Nephron progenitor cell (in vitro differentiated cells): ENCODE data around the gene LAD1.

Source experiments
- DNase-seq: peaks from one replicate; pipeline ENCODE4 v3.0.0; 2021
- H3K27ac Mint-ChIP-seq: 2 replicates; pipeline ENCODE4 v1.8.0; 2021; ENCODE audit warnings: mild to moderate bottlenecking, moderate library complexity, mixed read lengths
- H3K27me3 Mint-ChIP-seq: 2 replicates; pipeline ENCODE4 v1.8.0; 2021; ENCODE audit warnings: mild to moderate bottlenecking, low read depth, mixed read lengths; ENCODE audit not compliant: poor library complexity
- H3K36me3 Mint-ChIP-seq: 2 replicates; pipeline ENCODE4 v1.8.0; 2021; ENCODE audit warnings: low read depth, mixed read lengths
- H3K4me1 Mint-ChIP-seq: 2 replicates; pipeline ENCODE4 v1.8.0; 2021; ENCODE audit warnings: mixed read lengths
- H3K4me3 Mint-ChIP-seq: 2 replicates; pipeline ENCODE4 v1.8.0; 2021; ENCODE audit warnings: mild to moderate bottlenecking, moderate library complexity, mixed read lengths
- H3K9me3 Mint-ChIP-seq: 2 replicates; pipeline ENCODE4 v1.8.0; 2021; ENCODE audit warnings: mild to moderate bottlenecking, moderate library complexity, mixed read lengths
- CTCF ChIP-seq: fragments of 200-600 bp; sonication (generic); IDR thresholded peaks from 2 replicates; pipeline ENCODE4 v1.5.0; 2021; ENCODE audit warnings: antibody characterized with exemption

The LAD1 gene

GRCh38 chr1:201344206-201345080 lies 54.7 kb downstream of the LAD1 start:
- Mint-ChIP-seq H3K27me3 (peaks cover 23% of the 10 kb centered on the region), H3K4me1 (peaks cover 16% of the 10 kb centered on the region), H3K9me3 (peaks cover 7% of the 10 kb centered on the region), H3K27ac (peak overlapping the region; percentile 66), H3K36me3 (no peaks in the 10 kb centered on the region), H3K4me3 (no peak overlapping the region)
- DNase-seq = no peak
- no peak for TF ChIP-seq CTCF

DNA sequence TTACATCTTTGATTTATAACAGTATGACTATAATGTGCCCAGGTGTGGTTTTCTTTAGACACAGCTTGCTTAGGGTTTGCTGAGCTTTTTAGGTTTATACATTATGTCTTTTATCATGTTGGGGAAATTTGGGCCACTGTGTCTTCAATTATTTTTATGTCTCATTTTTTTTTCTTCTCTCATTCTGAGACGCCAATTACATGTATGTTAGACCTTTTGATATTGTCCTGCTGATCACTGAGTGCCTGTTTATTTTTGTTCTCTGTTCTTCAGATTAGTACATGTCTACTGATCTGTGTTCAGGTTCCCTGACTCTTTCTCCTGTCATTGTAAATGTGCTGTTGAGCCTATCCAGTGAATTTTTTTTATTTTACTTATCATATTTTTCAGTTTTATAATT lies 57.7 kb downstream of the LAD1 start:
- Mint-ChIP-seq H3K36me3 (no peaks in the 10 kb centered on the region), H3K27ac (no peak overlapping the region), H3K4me1 (no peaks in the 10 kb centered on the region), H3K27me3 (peaks cover 25% of the 10 kb centered on the region), H3K4me3 (no peak overlapping the region), H3K9me3 (peaks cover 7% of the 10 kb centered on the region)
- DNase-seq = no peak
- no peak for TF ChIP-seq CTCF

DNA sequence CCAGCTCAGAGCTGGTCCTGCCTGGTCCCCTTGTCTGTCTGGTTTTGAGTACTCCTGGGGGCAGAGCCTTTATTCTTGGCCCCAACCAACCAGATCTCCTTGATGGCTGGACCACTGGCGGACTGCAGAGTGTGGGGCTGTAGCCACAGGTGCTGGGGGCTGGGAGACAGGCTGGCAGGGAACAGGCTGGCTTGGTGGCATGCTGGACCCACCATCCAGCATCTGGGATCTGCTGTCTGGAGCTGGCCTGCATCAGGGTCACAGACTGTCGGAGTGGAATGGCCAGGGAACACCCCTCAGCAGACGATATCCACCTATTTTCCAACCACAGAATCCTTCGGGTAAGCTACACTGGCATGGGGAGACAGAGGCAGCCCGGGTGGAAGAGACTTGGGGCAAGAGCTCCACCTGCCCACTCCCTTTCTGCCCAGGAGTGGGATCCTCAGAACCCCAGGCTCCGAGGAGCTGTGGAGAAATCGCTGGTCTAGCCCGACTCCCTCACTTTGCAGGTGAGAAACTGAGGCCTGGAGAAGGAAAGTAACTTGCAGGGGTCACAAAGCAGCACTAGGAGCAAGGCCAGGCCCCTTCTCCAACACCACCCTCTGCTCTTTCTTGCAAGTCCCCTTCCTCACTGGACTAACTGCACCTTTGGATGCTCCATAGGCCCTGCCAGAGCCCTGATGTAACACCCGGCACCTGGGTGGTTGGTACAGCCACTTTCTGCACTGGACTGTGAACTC lies 62.2 kb downstream of the LAD1 start:
- Mint-ChIP-seq H3K27me3 (peaks cover 30% of the 10 kb centered on the region), H3K9me3 (peaks cover 7% of the 10 kb centered on the region), H3K4me3 (no peak overlapping the region), H3K36me3 (no peaks in the 10 kb centered on the region), H3K27ac (no peak overlapping the region), H3K4me1 (peaks cover 6% of the 10 kb centered on the region)
- no peak for TF ChIP-seq CTCF
- DNase-seq = no peak

DNA sequence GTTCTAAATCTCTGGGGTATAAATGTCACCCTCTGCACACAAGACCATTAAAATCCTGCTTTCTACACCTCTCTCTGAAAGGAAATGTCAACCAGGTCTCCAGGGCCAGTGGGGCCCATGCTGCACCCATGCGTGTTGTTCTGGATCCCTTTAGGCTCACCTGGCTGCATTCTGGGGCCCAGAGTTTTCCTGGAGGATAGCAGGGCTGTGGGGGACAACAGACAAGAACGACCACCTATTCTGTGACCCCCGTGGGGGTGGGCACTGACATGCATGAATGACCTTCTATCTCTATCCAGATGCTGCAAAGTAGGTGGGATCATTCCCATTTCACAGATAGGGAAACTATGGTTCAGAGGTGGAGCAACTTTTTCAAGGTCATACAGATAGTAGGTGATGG lies 63.2 kb downstream of the LAD1 start:
- TF ChIP-seq CTCF = no peak
- H3K9me3 Mint-ChIP-seq = peaks cover under 1% of the 10 kb centered on the region
- H3K27ac Mint-ChIP-seq = no peak overlapping the region
- H3K36me3 Mint-ChIP-seq = no peaks in the 10 kb centered on the region
- no peak for DNase-seq
- peaks cover 6% of the 10 kb centered on the region for H3K4me1 Mint-ChIP-seq
- H3K27me3 Mint-ChIP-seq = peaks cover 23% of the 10 kb centered on the region
- no peak overlapping the region for H3K4me3 Mint-ChIP-seq

- Mint-ChIP-seq H3K36me3 (no peaks in the 10 kb centered on the region), H3K4me3 (no peak overlapping the region), H3K27me3 (peaks cover 23% of the 10 kb centered on the region), H3K9me3 (no peaks in the 10 kb centered on the region), H3K27ac (no peak overlapping the region), H3K4me1 (peaks cover 6% of the 10 kb centered on the region)
- no peak for TF ChIP-seq CTCF
- no peak for DNase-seq
These were observed 63.8 kb downstream of the LAD1 start for GRCh38 chr1:201335174-201335870.
